ENCODE data around the gene KRTCAP3. TPM values are rescaled to one million over a fixed set of nuclear protein-coding genes. Genes with fewer than 3 reads are reported as not detected.

Gene KRTCAP3
- total and polyA plus RNA-seq, 11 donors = 0.50 to 1.7 (median 0.63) TPM; not detected in 7

- ATAC-seq (no peak), DNase-seq (no peak)
- Histone ChIP-seq H3K27me3 (no peaks in the 10 kb centered on the region), H3K27ac (no peak overlapping the region), H3K36me3 (peaks cover 0 to 57% (median 28%) of the 10 kb centered on the region in 9 donors), H3K9me3 (no peaks in the 10 kb centered on the region), H3K4me1 (no peaks in the 10 kb centered on the region), H3K4me3 (no peak overlapping the region)
- intact Hi-C loops (cut with DNase I) = no loop called here
- 94 to 98% (median 96%) methylated on average over 7 of the region's 7 CpGs for WGBS, 4 donors
- TF ChIP-seq CTCF (IDR thresholded peaks at IDR 0.05) = no peak
These were observed 22.3 kb downstream of the KRTCAP3 start for GRCh38 chr2:27464443-27464842.

GRCh38 chr2:27471961-27472360, 29.8 kb downstream of the KRTCAP3 start:
- WGBS, 4 donors = 82 to 91% (median 89%) methylated on average over 5 of the region's 5 CpGs
- TF ChIP-seq POLR2A (IDR thresholded peaks at IDR 0.05) = no peak
- H3K4me3 ChIP-seq = no peak overlapping the region
- no peaks in the 10 kb centered on the region for H3K9me3 ChIP-seq
- H3K36me3 ChIP-seq = peaks cover 0 to 81% (median 52%) of the 10 kb centered on the region in 9 donors
- DNase-seq (no peak), ATAC-seq (no peak)
- no peak overlapping the region for H3K27ac ChIP-seq
- intact Hi-C loops (cut with DNase I) = loop anchor here in 1 of 10 donors (10.0 kb wide), 1 partner anchor 183 kb away; no protein-coding TSS in a partner anchor
- no peaks in the 10 kb centered on the region for H3K27me3 ChIP-seq
- H3K4me1 ChIP-seq = no peaks in the 10 kb centered on the region

- DNase-seq = no peak
- Histone ChIP-seq H3K4me1 (peaks cover 0 to 19% (median 14%) of the 10 kb centered on the region in 12 donors), H3K9me3 (no peaks in the 10 kb centered on the region), H3K36me3 (peaks cover 0 to 50% (median 39%) of the 10 kb centered on the region in 9 donors), H3K4me3 (no peak overlapping the region), H3K27ac (no peak overlapping the region), H3K27me3 (no peaks in the 10 kb centered on the region)
- intact Hi-C loops (cut with DNase I) = loop anchor here in 2 of 10 donors (10.0 kb wide), 1 partner anchor 139 kb away; the partner anchor contains the start of genes CCDC121 (in 2 of the 2) and GPN1 (in 2 of the 2)
- WGBS, 4 donors = 67 to 78% (median 76%) methylated on average over 3 of the region's 3 CpGs
- TF ChIP-seq CTCF (IDR thresholded peaks at IDR 0.05) = no peak
- ATAC-seq = no peak
These were observed 43.3 kb downstream of the KRTCAP3 start for GRCh38 chr2:27485496-27485895.

GRCh38 chr2:27489118-27489497, 46.9 kb downstream of the KRTCAP3 start:
- DNase-seq = no peak
- Histone ChIP-seq H3K36me3 (peaks cover 0 to 16% (median 8%) of the 10 kb centered on the region in 9 donors), H3K4me1 (peaks cover 0 to 19% (median 14%) of the 10 kb centered on the region in 12 donors), H3K4me3 (peak overlapping the region; percentile 28 to 80 (median 70)), H3K9me3 (no peaks in the 10 kb centered on the region), H3K27me3 (peaks cover 0 to 4% (median 0%) of the 10 kb centered on the region in 9 donors), H3K27ac (peak overlapping the region in 9 of 12 donors; percentile 23 to 83 (median 66))
- ATAC-seq = peak; percentile 7 to 16 (median 10)
- TF ChIP-seq POLR2A (IDR thresholded peaks at IDR 0.05) = no peak
- TF ChIP-seq CTCF (IDR thresholded peaks at IDR 0.05) = peak in 1 of 12 donors; percentile 5
- intact Hi-C loops (cut with DNase I) = loop anchor here in 3 of 10 donors (2.0 to 10.0 kb wide), 2 partner anchors 136 to 140 kb away; partner anchors contain the start of genes CCDC121 (in 3 of the 3) and GPN1 (in 3 of the 3)
- 3 to 6% (median 5%) methylated on average over 11 of the region's 11 CpGs for WGBS, 4 donors

Data from heart left ventricle (tissue), 16 donors.